HK-2 (cell line): Measurements from ENCODE around the gene POU2AF1.
"Not testable (repeated sequence)": the region's sequence is repeated elsewhere in the genome, so short reads cannot be mapped to it uniquely, and the experiment has no call there.

ENCODE experiments used
- DNase-seq: peaks from one replicate; pipeline ENCODE4 v3.0.0-alpha.2; 2018; ENCODE audit not compliant: unreplicated experiment

POU2AF1 gene

GRCh38 chr11:111409915-111410314, 30.8 kb upstream of the POU2AF1 start:
- DNase-seq = no peak

- DNase-seq = no peak
These were observed 30.0 kb upstream of the POU2AF1 start for GRCh38 chr11:111408789-111409727.

- DNase-seq = no peak
These were observed 28.6 kb upstream of the POU2AF1 start for GRCh38 chr11:111407652-111408051.

GRCh38 chr11:111406589-111406988, 27.5 kb upstream of the POU2AF1 start:
- no peak for DNase-seq

- DNase-seq = no peak
These were observed 27.0 kb upstream of the POU2AF1 start for GRCh38 chr11:111406091-111406490.

GRCh38 chr11:111405551-111405950, 26.5 kb upstream of the POU2AF1 start:
- no peak for DNase-seq

GRCh38 chr11:111403051-111403726, 24.1 kb upstream of the POU2AF1 start:
- DNase-seq = no peak

GRCh38 chr11:111402411-111402810, 23.3 kb upstream of the POU2AF1 start:
- DNase-seq = no peak

- not testable (repeated sequence) for DNase-seq
These were observed 22.9 kb upstream of the POU2AF1 start for GRCh38 chr11:111401957-111402356.

- no peak for DNase-seq
These were observed 21.5 kb upstream of the POU2AF1 start for GRCh38 chr11:111400595-111400994.

- no peak for DNase-seq
These were observed 20.3 kb upstream of the POU2AF1 start for GRCh38 chr11:111399187-111400031.

- DNase-seq = no peak
These were observed 18.0 kb upstream of the POU2AF1 start for GRCh38 chr11:111397034-111397433.

- DNase-seq = no peak
These were observed 16.7 kb upstream of the POU2AF1 start for GRCh38 chr11:111395749-111396148.

- no peak for DNase-seq
These were observed 16.0 kb upstream of the POU2AF1 start for GRCh38 chr11:111395081-111395480.

GRCh38 chr11:111394147-111394546, 15.1 kb upstream of the POU2AF1 start:
- DNase-seq = not testable (repeated sequence)

- DNase-seq = no peak
These were observed 14.5 kb upstream of the POU2AF1 start for GRCh38 chr11:111393585-111393984.

GRCh38 chr11:111393096-111393495, 14.0 kb upstream of the POU2AF1 start:
- no peak for DNase-seq

- no peak for DNase-seq
These were observed 13.5 kb upstream of the POU2AF1 start for GRCh38 chr11:111392552-111392951.

- no peak for DNase-seq
These were observed 12.5 kb upstream of the POU2AF1 start for GRCh38 chr11:111391328-111392124.

GRCh38 chr11:111388842-111389241, 9.8 kb upstream of the POU2AF1 start:
- no peak for DNase-seq

GRCh38 chr11:111388420-111388819, 9.3 kb upstream of the POU2AF1 start:
- no peak for DNase-seq
